GM10266 (cell line): ENCODE measurements around the gene GOLGA7B.

ENCODE experiments used
- DNase-seq: peaks from one replicate; pipeline ENCODE4 v3.0.0; 2012; ENCODE audit errors: extremely low spot score
- CTCF ChIP-seq: IDR thresholded peaks from 2 replicates; pipeline ENCODE4 v1.5.1; 2012; ENCODE audit warnings: mild to moderate bottlenecking, low read depth; ENCODE audit not compliant: control insufficient read depth, insufficient read depth; ENCODE audit errors: missing control alignments

GOLGA7B gene

GRCh38 chr10:97849103-97849686 lies 448 bp upstream of the GOLGA7B start:
- peak; percentile 41 for DNase-seq
- TF ChIP-seq CTCF = no peak

- no peak for TF ChIP-seq CTCF
- DNase-seq = no peak
Observed at GRCh38 chr10:97850446-97850845, 803 bp downstream of the GOLGA7B start.

- no peak for TF ChIP-seq CTCF
- no peak for DNase-seq
Observed at GRCh38 chr10:97851341-97852001, 1.8 kb downstream of the GOLGA7B start.

GRCh38 chr10:97852277-97852676 lies 2.6 kb downstream of the GOLGA7B start:
- no peak for DNase-seq
- no peak for TF ChIP-seq CTCF

GRCh38 chr10:97852840-97853405 lies 3.3 kb downstream of the GOLGA7B start:
- no peak for DNase-seq
- TF ChIP-seq CTCF = no peak

- no peak for TF ChIP-seq CTCF
Observed at GRCh38 chr10:97854743-97855142, 5.1 kb downstream of the GOLGA7B start.

GRCh38 chr10:97858001-97858439 lies 8.4 kb downstream of the GOLGA7B start:
- DNase-seq = no peak
- no peak for TF ChIP-seq CTCF

More at GRCh38 chr10:97854743-97855142, 5.1 kb downstream of the GOLGA7B start:
- no peak for DNase-seq
